Heart left ventricle (tissue), 16 donors: Measurements from ENCODE around the gene TNS3. TPM values are rescaled to one million over a fixed set of nuclear protein-coding genes. Genes with fewer than 3 reads are reported as not detected.
"Not testable (repeated sequence)": the region's sequence is repeated elsewhere in the genome, so short reads cannot be mapped to it uniquely, and the experiment has no call there.

Experiments used
- ATAC-seq, 4 donors: fragments of 200-7000 bp; cut with Tn5 transposase; one replicate each; pipeline ENCODE4 v1.9.1; 2020 to 2022; ENCODE audit warnings: moderate library complexity in 4 of 4, mild to moderate bottlenecking in 3 of 4, moderate number of reproducible peaks in 1 of 4
- DNase-seq, 5 donors: peaks; one replicate each; pipeline ENCODE4 v3.0.0-alpha.2; 2020
- H3K27ac ChIP-seq, 12 donors: fragments of 200-600 bp; sonication (generic) in 4 of 12; one replicate each; pipeline versions ENCODE4 v1.5.0 to v1.8.0; 2016 to 2022; ENCODE audit warnings: mild to moderate bottlenecking in 2 of 12
- H3K27me3 ChIP-seq, 9 donors: fragments of 200-600 bp; sonication (generic) in 2 of 9; one replicate each; pipeline versions ENCODE4 v1.5.1 to v1.8.0; 2016 to 2022; ENCODE audit warnings: mild to moderate bottlenecking in 3 of 9
- H3K36me3 ChIP-seq, 9 donors: fragments of 200-600 bp; sonication (generic) in 2 of 9; one replicate each; pipeline versions ENCODE4 v1.5.0 to v1.8.0; 2018 to 2022; ENCODE audit warnings: mild to moderate bottlenecking in 2 of 9
- H3K4me1 ChIP-seq, 12 donors: fragments of 200-600 bp; sonication (generic) in 4 of 12; one replicate each; pipeline versions ENCODE4 v1.5.0 to v1.8.0; 2016 to 2022; ENCODE audit warnings: mild to moderate bottlenecking in 3 of 12
- H3K4me3 ChIP-seq, 12 donors: fragments of 200-600 bp; sonication (generic) in 4 of 12; one replicate each; pipeline versions ENCODE4 v1.5.0 to v1.8.0; 2017 to 2022; ENCODE audit warnings: mild to moderate bottlenecking in 9 of 12, moderate library complexity in 4 of 12
- H3K9me3 ChIP-seq, 12 donors: fragments of 200-600 bp; sonication (generic) in 4 of 12; one replicate each; pipeline versions ENCODE4 v1.5.0 to v1.8.0; 2016 to 2022; ENCODE audit warnings: mild to moderate bottlenecking in 1 of 12
- CTCF ChIP-seq, 12 donors: fragments of 200-600 bp; sonication (generic) in 4 of 12; IDR thresholded peaks; one replicate each; pipeline versions ENCODE4 v1.5.0 to v1.8.0; 2018 to 2022; ENCODE audit warnings: antibody characterized with exemption in 12 of 12, mild to moderate bottlenecking in 5 of 12
- POLR2A ChIP-seq, 2 donors: fragments of 450-650 bp; IDR thresholded peaks; one replicate each; pipeline ENCODE4 v1.6.1; 2017; ENCODE audit warnings: antibody characterized with exemption in 2 of 2, mild to moderate bottlenecking in 2 of 2, moderate library complexity in 2 of 2
- WGBS, 4 donors: extraction: QIAGEN DNeasy Blood & Tissue Kit in 2 of 4; methylation state at CpG; one replicate each; pipeline versions ENCODE4 v1.1.5 to v1.1.7; 2013 to 2018; 5-methylcytosine and 5-hydroxymethylcytosine counted together
- intact Hi-C, 10 donors: fragments of 100-400 bp; cut with DNase I; formaldehyde crosslinking; loops; one replicate each; pipeline versions ENCODE4 v1.11.1 to v1.14.2; 2022
- polyA plus RNA-seq, 2 donors: library from polyadenylated mRNA; stranded (reverse); fragments of 200-250 nt; gene quantifications; one replicate each; pipeline ENCODE4 v1.2.3, GENCODE V29; 2013
- total RNA-seq, 9 donors: library from RNA; depleted of rRNA in 2 of 9; stranded (reverse); fragments of >200 nt in 2 of 9; fragmentation: NEBNext Ultra II Directional in 3 of 9; extraction: Animal tissue kit (Norgen Biotek cat#: 25700) in 3 of 9; gene quantifications; one replicate each; pipeline versions ENCODE4 v1.1.0 to v1.2.4, GENCODE V29; 2016 to 2023
- donor health status: ischemic (EF 13 %, LVEDD 7.1; RV severe dilation, severe dysfunction).
- donor health status: healthy with polysubstance abuse.
- donor health status: DM: no; HTN: yes; CAD: no.
- donor health status: DM: no; HTN: no; CAD: no.
- donor health status: ischemic (EF 25% LVEDD 6.9; RV normal size, moderate dysfunction).
- donor health status: ischemic (EF 25% LVEDD 5.7; RV mildly dilated, moderate dysfunction).
- donor health status: healthy.
- donor health status: DM: yes; HTN: yes; CAD: no.
- donor health status: ischemic (EF 35%, LVEDD 5.7; RV mildly dilated, moderate dysfunction).
- donor health status: nonischemic (EF 11% LVEDD 7.7; RV severe dilation, severe dysfunction).
- donor health status: DM: yes; HTN: yes; CAD: no.
- donor health status: PGD.
- donor health status: ischemic (EF 29% LVEDD 5.4; RV normal size, mild dysfunction).
- donor health status: nonischemic (EF 23%, LVEDD 6.1; RV moderate dilation, normal function).

The TNS3 gene
- total and polyA plus RNA-seq, 11 donors, result 10.1 to 116 (median 32.7) TPM

- Histone ChIP-seq H3K36me3 (no peaks in the 10 kb centered on the region), H3K27me3 (no peaks in the 10 kb centered on the region), H3K9me3 (peaks cover 0 to 4% (median 0%) of the 10 kb centered on the region in 12 donors), H3K4me3 (no peak overlapping the region), H3K4me1 (peaks cover 0 to 27% (median 0%) of the 10 kb centered on the region in 12 donors), H3K27ac (no peak overlapping the region)
- DNase-seq, result no peak
- intact Hi-C loops, result loop anchor here in 4 of 10 donors (10.0 kb wide), 2 partner anchors 144 to 226 kb away; no protein-coding TSS in a partner anchor
- TF ChIP-seq POLR2A (IDR thresholded peaks at IDR 0.05) (no peak), CTCF (IDR thresholded peaks at IDR 0.05) (no peak)
- no peak for ATAC-seq
- WGBS, 4 donors, result 86 to 92% (median 90%) methylated on average over 8 of the region's 8 CpGs
These were observed 6.9 kb upstream of the TNS3 start for GRCh38 chr7:47588704-47589225.

GRCh38 chr7:47587976-47588375, 6.1 kb upstream of the TNS3 start:
- intact Hi-C loops, result loop anchor here in 4 of 10 donors (10.0 kb wide), 2 partner anchors 143 to 227 kb away; no protein-coding TSS in a partner anchor
- H3K36me3 ChIP-seq, result no peaks in the 10 kb centered on the region
- no peak overlapping the region for H3K27ac ChIP-seq
- no peaks in the 10 kb centered on the region for H3K27me3 ChIP-seq
- ATAC-seq (no peak), DNase-seq (no peak)
- WGBS, 4 donors, result 88 to 96% (median 93%) methylated on average over 9 of the region's 9 CpGs
- TF ChIP-seq POLR2A (IDR thresholded peaks at IDR 0.05), result no peak
- TF ChIP-seq CTCF (IDR thresholded peaks at IDR 0.05), result no peak
- no peak overlapping the region for H3K4me3 ChIP-seq
- peaks cover 0 to 35% (median under 1%) of the 10 kb centered on the region in 12 donors for H3K4me1 ChIP-seq
- H3K9me3 ChIP-seq, result peaks cover 0 to 4% (median 0%) of the 10 kb centered on the region in 12 donors

- Histone ChIP-seq H3K27ac (no peak overlapping the region), H3K36me3 (no peaks in the 10 kb centered on the region), H3K4me1 (peaks cover 0 to 42% (median 1%) of the 10 kb centered on the region in 12 donors), H3K4me3 (no peak overlapping the region), H3K27me3 (no peaks in the 10 kb centered on the region), H3K9me3 (peaks cover 0 to 4% (median 0%) of the 10 kb centered on the region in 12 donors)
- TF ChIP-seq CTCF (IDR thresholded peaks at IDR 0.05) (no peak), POLR2A (IDR thresholded peaks at IDR 0.05) (no peak)
- no peak for DNase-seq
- intact Hi-C loops, result loop anchor here in 4 of 10 donors (10.0 kb wide), 2 partner anchors 143 to 227 kb away; no protein-coding TSS in a partner anchor
- peak in 2 of 4 donors; percentile 44 to 58 for ATAC-seq
- WGBS, 4 donors, result 85 to 90% (median 88%) methylated on average over 6 to 7 of the region's 7 CpGs
These were observed 5.4 kb upstream of the TNS3 start for GRCh38 chr7:47587351-47587750.

- intact Hi-C loops, result loop anchor here in 4 of 10 donors (10.0 kb wide), 2 partner anchors 142 to 228 kb away; no protein-coding TSS in a partner anchor
- peaks cover 0 to 4% (median 0%) of the 10 kb centered on the region in 12 donors for H3K9me3 ChIP-seq
- H3K36me3 ChIP-seq, result no peaks in the 10 kb centered on the region
- no peaks in the 10 kb centered on the region for H3K27me3 ChIP-seq
- peaks cover 0 to 44% (median 4%) of the 10 kb centered on the region in 12 donors for H3K4me1 ChIP-seq
- 83 to 92% (median 89%) methylated on average over 3 of the region's 3 CpGs for WGBS, 4 donors
- TF ChIP-seq POLR2A (IDR thresholded peaks at IDR 0.05), result no peak
- no peak overlapping the region for H3K27ac ChIP-seq
- H3K4me3 ChIP-seq, result no peak overlapping the region
- ATAC-seq (no peak), DNase-seq (no peak)
These were observed 5.0 kb upstream of the TNS3 start for GRCh38 chr7:47586925-47587324.

GRCh38 chr7:47586161-47586670, 4.3 kb upstream of the TNS3 start:
- H3K4me3 ChIP-seq, H3K36me3 ChIP-seq, DNase-seq, ATAC-seq, H3K9me3 ChIP-seq, H3K27ac ChIP-seq, H3K27me3 ChIP-seq: not testable (repeated sequence)
- H3K4me1 ChIP-seq, result peaks cover 0 to 44% (median 5%) of the 10 kb centered on the region in 12 donors
- intact Hi-C loops, result loop anchor here in 4 of 10 donors (10.0 kb wide), 2 partner anchors 141 to 229 kb away; no protein-coding TSS in a partner anchor
- 89 to 97% (median 94%) methylated on average over 7 of the region's 7 CpGs for WGBS, 4 donors
